HG03175 (cell line): ENCODE data around the gene ZBTB18.

ENCODE experiments used
- ATAC-seq: cut with Tn5 transposase; IDR thresholded peaks from one replicate; pipeline ENCODE4 v1.9.1; 2021; ENCODE audit warnings: mild to moderate bottlenecking, moderate library complexity; ENCODE audit not compliant: unreplicated experiment

The ZBTB18 gene

GRCh38 chr1:244060686-244061085 lies 9.6 kb downstream of the ZBTB18 start:
- peak; percentile 69 for ATAC-seq

- ATAC-seq, result no peak
Observed at GRCh38 chr1:244062156-244062725, 11.2 kb downstream of the ZBTB18 start.

GRCh38 chr1:244063498-244063897 lies 12.4 kb downstream of the ZBTB18 start:
- ATAC-seq, result no peak

- ATAC-seq, result no peak
Observed at GRCh38 chr1:244064621-244065020, 13.5 kb downstream of the ZBTB18 start.

- ATAC-seq, result no peak
Observed at GRCh38 chr1:244065063-244065793, 14.1 kb downstream of the ZBTB18 start.

- ATAC-seq, result no peak
Observed at GRCh38 chr1:244065960-244066388, 14.9 kb downstream of the ZBTB18 start.

GRCh38 chr1:244066954-244067716 lies 16.1 kb downstream of the ZBTB18 start:
- ATAC-seq, result no peak

GRCh38 chr1:244067893-244068292 lies 16.8 kb downstream of the ZBTB18 start:
- ATAC-seq, result no peak

GRCh38 chr1:244068567-244068966 lies 17.5 kb downstream of the ZBTB18 start:
- no peak for ATAC-seq

- ATAC-seq, result no peak
Observed at GRCh38 chr1:244069326-244069898, 18.3 kb downstream of the ZBTB18 start.

GRCh38 chr1:244074559-244075171 lies 23.6 kb downstream of the ZBTB18 start:
- peak; percentile 72 for ATAC-seq

- peak; percentile 30 for ATAC-seq
Observed at GRCh38 chr1:244075247-244075722, 24.2 kb downstream of the ZBTB18 start.

GRCh38 chr1:244076740-244077139 lies 25.7 kb downstream of the ZBTB18 start:
- ATAC-seq, result no peak

GRCh38 chr1:244077473-244078220 lies 26.6 kb downstream of the ZBTB18 start:
- ATAC-seq, result peak; percentile 52

- ATAC-seq, result no peak
Observed at GRCh38 chr1:244080343-244080929, 29.4 kb downstream of the ZBTB18 start.

GRCh38 chr1:244082969-244083368 lies 31.9 kb downstream of the ZBTB18 start:
- no peak for ATAC-seq

- no peak for ATAC-seq
Observed at GRCh38 chr1:244083383-244083943, 32.4 kb downstream of the ZBTB18 start.

GRCh38 chr1:244084763-244085162 lies 33.7 kb downstream of the ZBTB18 start:
- no peak for ATAC-seq

- ATAC-seq, result no peak
Observed at GRCh38 chr1:244085891-244086290, 34.8 kb downstream of the ZBTB18 start.
